ENCODE measurements around the gene LRWD1.
A peak's percentile ranks its signal among the peaks of the same experiment; 100 is the strongest.
"Not testable (repeated sequence)": the region's sequence is repeated elsewhere in the genome, so short reads cannot be mapped to it uniquely, and the experiment has no call there.

LRWD1 gene

GRCh38 chr7:102444961-102445673, 19.7 kb upstream of the LRWD1 start:
- no peak for DNase-seq (ENCODE audit: low read depth)

DNA sequence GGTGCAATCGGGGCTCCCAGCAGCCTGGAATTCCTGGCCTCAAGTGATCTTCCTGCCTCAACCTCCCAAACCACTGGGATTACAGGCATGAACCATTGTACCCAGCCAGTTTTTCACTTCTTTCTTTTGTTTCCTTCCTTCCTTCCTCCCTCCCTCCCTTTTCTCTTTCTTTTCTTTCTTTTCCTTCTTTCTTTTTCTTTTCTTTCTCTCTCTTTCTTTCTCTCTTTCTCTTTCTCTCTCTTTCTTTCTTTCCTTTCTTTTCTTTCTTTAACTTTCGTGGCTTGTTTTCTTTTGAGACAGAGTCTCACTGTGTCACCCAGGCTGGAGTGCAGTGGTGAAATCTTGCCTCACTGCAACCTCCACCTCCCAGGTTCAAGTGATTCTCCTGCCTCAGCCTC, 19.1 kb upstream of the LRWD1 start:
- no peak for DNase-seq (ENCODE audit: low read depth)

GRCh38 chr7:102446387-102447156, 18.2 kb upstream of the LRWD1 start:
- no peak for DNase-seq (ENCODE audit: low read depth)

GRCh38 chr7:102447311-102447710, 17.5 kb upstream of the LRWD1 start:
- DNase-seq (ENCODE audit: low read depth) = no peak

DNA sequence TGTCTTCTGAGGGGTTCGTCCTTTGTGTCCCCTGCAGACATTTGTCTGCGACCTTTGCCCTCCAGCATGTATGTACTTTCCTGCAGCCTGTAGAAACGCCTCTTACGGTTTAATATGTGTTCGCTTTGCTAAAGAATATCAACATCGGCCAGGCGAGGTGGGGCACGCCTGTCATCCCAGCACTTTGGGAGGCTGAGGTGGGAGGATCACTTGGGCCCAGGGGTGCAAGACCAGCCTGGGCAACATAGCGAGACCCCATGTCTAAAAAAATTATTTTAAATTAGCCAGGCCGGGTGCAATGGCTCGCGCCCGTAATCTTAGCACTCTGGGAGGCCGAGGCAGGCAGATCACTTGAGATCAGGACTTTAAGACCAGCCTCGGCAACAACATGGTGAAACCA, 15.6 kb upstream of the LRWD1 start:
- no peak for DNase-seq (ENCODE audit: low read depth)

GRCh38 chr7:102450242-102450641, 14.5 kb upstream of the LRWD1 start:
- DNase-seq (ENCODE audit: low read depth) = no peak

DNA sequence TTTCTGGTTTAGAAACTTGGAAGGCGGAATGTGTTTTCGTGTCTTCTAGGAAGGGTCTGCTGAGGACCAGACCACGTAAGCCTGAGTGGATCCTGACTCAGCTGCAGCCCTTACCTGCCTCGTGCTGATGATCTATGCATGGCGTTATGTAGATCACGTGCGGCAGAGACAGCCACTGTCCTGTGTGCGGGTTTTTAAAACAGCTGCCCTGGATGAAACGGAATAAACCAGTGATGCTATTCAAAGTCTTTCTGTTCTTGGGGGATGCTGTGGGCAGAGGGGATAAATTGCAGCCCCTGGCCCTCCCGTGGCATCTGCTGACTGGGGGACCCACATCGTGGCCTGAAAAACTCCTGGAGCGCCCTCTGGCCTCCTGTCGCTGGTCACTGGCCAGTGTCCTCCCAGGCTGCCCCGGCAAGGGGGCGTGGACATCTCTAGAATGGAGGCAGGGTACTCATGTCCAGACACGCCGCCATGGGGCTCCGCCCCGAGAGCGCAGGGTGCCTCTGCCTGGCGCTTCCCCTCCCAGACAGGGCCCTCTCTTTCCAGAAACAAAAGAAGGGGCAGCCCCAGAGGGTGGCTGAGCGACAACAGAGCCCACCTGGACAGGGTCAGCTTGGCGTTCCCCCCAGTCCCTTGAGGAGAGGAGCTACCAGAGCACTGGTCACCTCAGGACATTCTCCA, 13.3 kb upstream of the LRWD1 start:
- peak; percentile 40 for DNase-seq (ENCODE audit: low read depth)

DNA sequence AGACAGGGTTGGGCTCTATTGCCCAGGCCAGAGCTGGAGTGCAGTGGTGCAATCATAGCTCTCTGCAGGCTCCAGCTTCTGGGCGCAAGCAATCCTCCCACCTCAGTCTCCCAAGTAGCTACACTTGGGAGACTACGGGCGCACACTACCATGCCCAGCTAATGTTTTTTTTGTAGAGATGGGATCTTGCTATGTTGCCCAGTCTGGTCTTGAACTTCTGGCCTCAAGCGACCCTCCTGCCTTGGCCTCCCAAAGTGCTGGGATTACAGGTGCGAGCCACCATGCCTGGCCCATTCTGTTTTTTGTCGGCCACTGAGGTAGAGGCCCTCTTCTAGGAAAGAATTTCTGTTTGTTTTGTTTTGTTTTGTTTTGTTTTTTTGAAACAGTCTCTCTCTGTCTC, 12.3 kb upstream of the LRWD1 start:
- DNase-seq (ENCODE audit: low read depth) = no peak

- no peak for DNase-seq (ENCODE audit: low read depth)
Measured at GRCh38 chr7:102453319-102453718, 11.5 kb upstream of the LRWD1 start.

DNA sequence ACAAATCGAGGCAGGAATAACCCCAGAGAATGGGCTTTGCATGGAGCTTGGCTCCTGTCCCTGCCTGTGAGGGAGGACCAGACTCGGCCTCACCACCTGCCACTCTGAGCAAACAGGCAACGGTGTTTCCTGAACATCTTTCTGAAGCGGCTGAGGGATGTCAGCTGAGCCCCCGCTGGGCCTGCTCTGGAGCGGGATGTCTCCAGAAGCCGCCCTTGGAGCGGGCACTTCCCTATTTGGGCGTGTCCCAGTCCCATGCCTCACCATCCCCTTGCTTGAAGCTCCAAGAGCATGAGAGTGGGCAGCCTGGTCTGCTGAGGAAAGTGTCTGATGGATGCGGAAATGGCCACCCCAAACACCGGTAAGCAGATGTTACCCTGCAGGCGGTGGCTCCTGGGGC, 10.3 kb upstream of the LRWD1 start:
- DNase-seq (ENCODE audit: low read depth) = no peak

DNA sequence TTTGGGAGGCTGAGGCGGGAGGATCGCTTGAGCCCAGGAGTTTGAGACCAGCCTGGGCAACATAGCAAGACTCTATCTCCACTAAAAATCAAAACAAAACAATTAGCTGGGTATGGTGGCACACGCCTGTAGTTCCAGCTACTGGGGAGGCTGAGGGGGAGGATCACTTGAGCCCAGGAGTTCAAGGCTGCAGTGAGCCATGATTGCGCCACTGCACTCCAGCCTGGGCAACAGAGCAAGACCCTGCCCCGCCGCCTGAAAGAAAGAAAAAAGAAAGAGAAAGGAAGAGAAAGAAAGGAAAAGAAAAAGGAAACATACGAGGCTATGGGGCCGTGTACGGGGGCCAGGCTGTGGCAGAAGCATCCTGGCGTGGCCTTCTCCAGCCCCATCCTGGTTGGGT, 9.9 kb upstream of the LRWD1 start:
- not testable (repeated sequence) for DNase-seq (ENCODE audit: low read depth)

- DNase-seq (ENCODE audit: low read depth) = no peak
Measured at GRCh38 chr7:102455596-102455995, 9.2 kb upstream of the LRWD1 start.

GRCh38 chr7:102456327-102456726, 8.5 kb upstream of the LRWD1 start:
- DNase-seq (ENCODE audit: low read depth) = peak; percentile 52

GRCh38 chr7:102457352-102457924, 7.3 kb upstream of the LRWD1 start:
- no peak for DNase-seq (ENCODE audit: low read depth)

DNA sequence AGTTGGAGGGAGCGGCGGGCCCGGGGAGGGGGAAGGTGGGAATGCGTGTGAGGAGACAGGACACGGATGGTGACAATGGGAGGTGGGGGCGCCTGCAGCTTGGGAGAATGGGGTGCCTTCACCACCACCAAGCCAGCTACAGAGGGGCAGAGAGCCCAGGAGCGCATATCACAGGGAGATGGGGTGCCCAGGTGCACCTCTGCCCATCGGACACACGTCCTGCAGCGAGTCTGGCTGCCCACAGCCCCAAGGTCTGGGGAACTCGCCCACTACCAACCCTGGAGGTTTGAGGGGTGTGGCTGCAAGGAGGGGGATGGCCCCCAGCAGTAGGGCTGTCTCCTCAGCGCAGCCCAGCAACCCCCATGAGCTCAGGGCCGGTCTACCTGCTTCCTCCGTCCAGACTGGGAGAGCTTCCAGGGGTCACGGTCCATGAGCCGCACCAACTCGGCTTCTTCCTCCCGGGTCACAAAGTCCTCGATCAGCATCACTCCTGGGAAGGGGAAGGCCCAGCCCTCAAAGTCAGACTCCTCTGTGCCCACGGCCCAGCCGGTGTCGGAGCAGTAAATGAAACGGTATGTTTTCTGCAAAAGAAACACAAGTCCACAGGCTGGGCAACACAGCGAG, 5.5 kb upstream of the LRWD1 start:
- no peak for DNase-seq (ENCODE audit: low read depth)

GRCh38 chr7:102460467-102460866, 4.3 kb upstream of the LRWD1 start:
- no peak for DNase-seq (ENCODE audit: low read depth)

- peak; percentile 44 for DNase-seq (ENCODE audit: low read depth)
Measured at GRCh38 chr7:102463841-102464576, 775 bp upstream of the LRWD1 start.

GRCh38 chr7:102466097-102466496, 1.3 kb downstream of the LRWD1 start:
- DNase-seq (ENCODE audit: low read depth) = no peak

- no peak for DNase-seq (ENCODE audit: low read depth)
Measured at GRCh38 chr7:102467581-102468477, 3.0 kb downstream of the LRWD1 start.

Data from EH (cell line).